Ascending aorta (tissue), 2 donors: ENCODE data around the gene PDE9A. TPM values are rescaled to one million over a fixed set of nuclear protein-coding genes. Genes with fewer than 3 reads are reported as not detected.

Experiments used
- DNase-seq, 2 donors: peaks; one replicate each; pipeline ENCODE4 v3.0.0-alpha.2; 2019; ENCODE audit warnings: low spot score in 2 of 2
- H3K27ac ChIP-seq, 2 donors: fragments of 200-600 bp; sonication (generic); one replicate each; pipeline ENCODE4 v1.5.1; 2016 to 2017; ENCODE audit warnings: mild to moderate bottlenecking in 1 of 2
- H3K27me3 ChIP-seq: fragments of 200-600 bp; sonication (generic); one replicate; pipeline ENCODE4 v1.5.1; 2017
- H3K36me3 ChIP-seq, 2 donors: fragments of 200-600 bp; sonication (generic); one replicate each; pipeline ENCODE4 v1.5.1; 2016
- H3K4me1 ChIP-seq, 2 donors: fragments of 200-600 bp; sonication (generic); one replicate each; pipeline ENCODE4 v1.5.1; 2016 to 2017; ENCODE audit warnings: mild to moderate bottlenecking in 1 of 2
- H3K4me3 ChIP-seq, 2 donors: fragments of 200-600 bp; sonication (generic); one replicate each; pipeline ENCODE4 v1.5.1; 2016 to 2017; ENCODE audit warnings: mild to moderate bottlenecking in 1 of 2
- H3K9me3 ChIP-seq, 2 donors: fragments of 200-600 bp; sonication (generic); one replicate each; pipeline ENCODE4 v1.5.1; 2016
- intact Hi-C: fragments of 100-400 bp; cut with DNase I; formaldehyde crosslinking; loops from one replicate; pipeline ENCODE4 v1.15.1; 2023
- total RNA-seq: library from RNA; depleted of rRNA; stranded (reverse); fragments of >200 nt; gene quantifications from one replicate; pipeline ENCODE4 v1.1.0, GENCODE V29; 2016
- TF ChIP-seq, protein P1 (sequence below), 3 experiments: fragments of 200-600 bp in 2 of 3; fragments of 450-650 bp in 1 of 3; sonication (generic) in 2 of 3; IDR thresholded peaks; one replicate each; pipeline ENCODE4 v1.5.1; 2016 to 2019; ENCODE audit warnings: antibody characterized with exemption in 3 of 3, mild to moderate bottlenecking in 1 of 3, moderate library complexity in 1 of 3

Gene PDE9A
- total RNA-seq, 1 donor from 2014 or later = 2.2 TPM

DNA sequence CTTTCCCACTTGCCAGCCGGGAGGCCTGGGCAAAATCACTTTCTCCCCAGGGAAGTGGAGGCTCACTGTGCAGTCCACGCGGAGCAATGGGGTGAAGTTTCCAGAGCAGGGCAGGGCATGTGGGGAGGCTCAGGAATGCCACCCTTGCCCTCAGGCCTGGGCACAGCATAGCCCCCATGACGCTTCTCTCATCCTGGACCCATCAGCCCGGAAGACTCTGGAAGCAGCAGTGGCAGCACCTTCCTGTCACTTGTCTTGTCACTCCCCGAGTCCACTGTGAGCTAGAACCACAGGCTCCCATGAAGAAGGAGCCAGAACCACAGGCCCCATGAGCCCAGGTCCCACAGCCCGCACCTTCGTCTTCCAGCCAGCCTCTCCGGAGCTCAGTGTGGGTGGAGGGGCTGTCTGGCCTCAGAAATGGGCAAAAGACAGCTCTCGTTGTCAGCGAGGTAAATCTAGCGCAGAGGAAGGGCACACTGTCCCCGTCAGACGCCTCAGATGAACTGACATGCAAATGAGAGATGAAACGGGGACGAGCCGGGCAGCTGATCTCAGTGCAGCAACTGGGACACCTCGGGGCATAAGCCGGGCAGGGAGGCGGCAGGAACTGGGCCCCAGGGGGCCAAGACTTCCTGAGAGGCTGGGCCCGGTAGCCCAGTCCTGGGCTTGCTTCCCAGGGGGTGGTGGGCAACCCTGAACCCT is 6.1 kb downstream of the PDE9A start:
- Histone ChIP-seq H3K36me3 (no peaks in the 10 kb centered on the region), H3K9me3 (no peaks in the 10 kb centered on the region), H3K27ac (no peak overlapping the region), H3K4me3 (no peak overlapping the region), H3K4me1 (peaks cover 2 to 4% of the 10 kb centered on the region in 2 donors), H3K27me3 (no peaks in the 10 kb centered on the region)
- intact Hi-C loops = no loop called here
- DNase-seq = no peak
- TF ChIP-seq, protein P1, sequence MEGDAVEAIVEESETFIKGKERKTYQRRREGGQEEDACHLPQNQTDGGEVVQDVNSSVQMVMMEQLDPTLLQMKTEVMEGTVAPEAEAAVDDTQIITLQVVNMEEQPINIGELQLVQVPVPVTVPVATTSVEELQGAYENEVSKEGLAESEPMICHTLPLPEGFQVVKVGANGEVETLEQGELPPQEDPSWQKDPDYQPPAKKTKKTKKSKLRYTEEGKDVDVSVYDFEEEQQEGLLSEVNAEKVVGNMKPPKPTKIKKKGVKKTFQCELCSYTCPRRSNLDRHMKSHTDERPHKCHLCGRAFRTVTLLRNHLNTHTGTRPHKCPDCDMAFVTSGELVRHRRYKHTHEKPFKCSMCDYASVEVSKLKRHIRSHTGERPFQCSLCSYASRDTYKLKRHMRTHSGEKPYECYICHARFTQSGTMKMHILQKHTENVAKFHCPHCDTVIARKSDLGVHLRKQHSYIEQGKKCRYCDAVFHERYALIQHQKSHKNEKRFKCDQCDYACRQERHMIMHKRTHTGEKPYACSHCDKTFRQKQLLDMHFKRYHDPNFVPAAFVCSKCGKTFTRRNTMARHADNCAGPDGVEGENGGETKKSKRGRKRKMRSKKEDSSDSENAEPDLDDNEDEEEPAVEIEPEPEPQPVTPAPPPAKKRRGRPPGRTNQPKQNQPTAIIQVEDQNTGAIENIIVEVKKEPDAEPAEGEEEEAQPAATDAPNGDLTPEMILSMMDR (IDR thresholded peaks at IDR 0.05) = no peak

DNA sequence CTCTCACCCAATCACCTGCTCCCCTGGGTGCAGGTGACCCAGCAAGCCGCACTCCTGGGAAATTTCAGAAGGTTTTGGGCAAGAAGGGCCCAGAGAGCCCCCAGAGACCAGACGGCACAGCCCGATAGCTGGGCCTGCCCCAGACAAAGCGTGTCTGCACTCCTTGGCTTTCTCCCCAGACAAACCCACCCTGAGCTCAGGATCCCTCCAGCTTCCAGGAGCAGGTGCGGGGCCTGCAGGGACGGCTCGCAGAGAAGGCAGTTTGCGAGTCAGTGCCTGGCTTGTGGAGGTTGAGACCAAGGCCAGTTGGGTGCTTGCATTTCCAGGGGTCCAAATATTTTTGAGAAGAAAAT is 6.7 kb downstream of the PDE9A start:
- no peaks in the 10 kb centered on the region for H3K36me3 ChIP-seq
- intact Hi-C loops = no loop called here
- no peak overlapping the region for H3K4me3 ChIP-seq
- no peaks in the 10 kb centered on the region for H3K4me1 ChIP-seq
- H3K27ac ChIP-seq = no peak overlapping the region
- no peaks in the 10 kb centered on the region for H3K27me3 ChIP-seq
- TF ChIP-seq, protein P1 (IDR thresholded peaks at IDR 0.05) = no peak
- DNase-seq = no peak
- no peaks in the 10 kb centered on the region for H3K9me3 ChIP-seq

DNA sequence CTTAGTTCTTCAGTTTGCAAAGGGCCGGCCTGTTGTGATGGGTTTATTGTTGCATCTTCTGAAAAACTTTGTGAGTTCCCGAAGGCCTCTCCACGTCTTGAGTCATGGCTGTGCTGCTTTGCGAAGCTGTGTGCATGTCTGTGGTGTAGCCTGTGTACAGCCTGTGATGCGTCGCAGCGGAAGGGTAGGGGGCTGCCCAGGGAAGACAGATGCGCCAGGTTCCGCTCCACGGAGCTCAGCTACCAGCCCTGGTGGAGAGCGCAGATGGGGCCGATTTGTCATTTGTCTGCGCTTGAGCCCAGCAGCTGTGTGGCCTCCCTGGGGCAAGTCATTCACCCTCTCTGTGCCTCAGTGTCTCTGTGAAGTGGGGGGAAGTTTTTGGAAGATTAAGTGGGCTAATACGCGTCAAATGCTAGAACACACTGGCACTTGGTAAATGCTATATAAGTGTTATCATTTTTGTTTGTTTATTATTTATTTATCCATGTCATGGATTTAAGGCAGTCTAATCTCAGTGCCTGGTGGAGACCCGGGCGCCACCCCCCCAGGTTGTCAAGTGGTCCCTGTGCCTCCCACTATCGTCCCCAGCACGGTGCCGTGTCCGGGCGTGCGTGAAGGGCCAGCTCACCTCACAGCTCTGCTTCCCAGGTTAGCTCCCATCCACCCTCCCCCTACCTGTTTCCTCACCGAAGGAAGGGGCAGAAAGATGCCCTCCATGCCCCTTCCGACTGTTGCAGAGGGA is 8.4 kb downstream of the PDE9A start:
- no peaks in the 10 kb centered on the region for H3K36me3 ChIP-seq
- no peaks in the 10 kb centered on the region for H3K27me3 ChIP-seq
- no peak overlapping the region for H3K27ac ChIP-seq
- TF ChIP-seq, protein P1 (IDR thresholded peaks at IDR 0.05) = no peak
- no peaks in the 10 kb centered on the region for H3K4me1 ChIP-seq
- H3K4me3 ChIP-seq = no peak overlapping the region
- H3K9me3 ChIP-seq = no peaks in the 10 kb centered on the region
- intact Hi-C loops = no loop called here
- no peak for DNase-seq

DNA sequence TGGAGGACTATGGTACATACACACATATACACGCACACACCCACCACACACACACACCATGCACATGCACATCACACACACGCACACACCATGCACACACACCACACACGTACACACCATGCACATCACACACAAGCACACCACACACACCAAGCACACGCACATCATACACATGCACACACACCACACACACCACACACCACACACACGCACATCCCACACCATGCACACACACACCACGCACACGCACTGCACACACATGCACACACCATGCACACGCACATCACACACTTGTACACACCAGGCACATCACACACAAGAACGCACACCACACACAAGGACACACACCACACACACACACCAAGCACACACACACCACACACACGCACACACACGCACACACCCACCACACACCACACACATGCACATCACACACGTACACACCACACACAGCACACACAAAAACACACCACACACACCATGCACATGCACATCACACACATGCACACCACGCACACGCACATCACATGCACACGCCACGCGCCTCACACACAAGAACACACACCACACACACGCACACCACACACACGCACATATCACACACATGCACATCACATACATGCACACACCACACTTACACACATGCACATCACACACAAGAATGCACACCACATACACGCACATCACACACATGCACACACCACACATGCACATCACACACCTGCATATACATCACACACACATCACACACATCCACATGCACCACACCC is 9.2 kb downstream of the PDE9A start:
- TF ChIP-seq, protein P1 (IDR thresholded peaks at IDR 0.05) = no peak
- intact Hi-C loops = no loop called here
- Histone ChIP-seq H3K4me3 (no peak overlapping the region), H3K36me3 (no peaks in the 10 kb centered on the region), H3K9me3 (no peaks in the 10 kb centered on the region), H3K4me1 (no peaks in the 10 kb centered on the region), H3K27ac (no peak overlapping the region), H3K27me3 (no peaks in the 10 kb centered on the region)
- DNase-seq = no peak

DNA sequence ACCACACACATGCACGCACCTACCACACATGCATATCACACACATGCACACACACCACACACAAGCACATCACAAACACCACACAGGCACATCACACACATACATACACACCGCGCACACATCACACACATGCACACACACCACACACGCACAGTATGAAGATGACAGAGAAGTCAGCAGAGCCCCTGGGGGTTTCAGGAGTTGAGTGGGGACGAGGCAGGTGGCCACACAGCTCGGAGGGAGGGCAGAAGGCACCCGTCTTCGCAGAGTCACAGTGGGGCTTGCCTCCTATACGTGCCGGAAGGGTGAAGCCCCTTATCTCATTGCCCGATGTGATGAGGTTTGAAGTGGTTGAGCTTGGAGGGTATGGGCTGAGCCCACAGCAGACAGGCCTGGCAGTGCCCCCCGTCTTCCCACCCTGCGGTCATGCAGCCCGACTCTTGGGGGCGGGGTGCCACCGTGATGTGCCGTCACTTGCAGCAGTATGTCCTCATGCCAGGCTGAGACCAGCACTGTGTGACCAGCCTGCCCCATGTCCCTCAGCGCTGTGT is 9.9 kb downstream of the PDE9A start:
- H3K27me3 ChIP-seq = no peaks in the 10 kb centered on the region
- H3K4me3 ChIP-seq = no peak overlapping the region
- intact Hi-C loops = no loop called here
- H3K9me3 ChIP-seq = no peaks in the 10 kb centered on the region
- DNase-seq = no peak
- no peaks in the 10 kb centered on the region for H3K36me3 ChIP-seq
- no peak overlapping the region for H3K27ac ChIP-seq
- no peaks in the 10 kb centered on the region for H3K4me1 ChIP-seq
- TF ChIP-seq, protein P1 (IDR thresholded peaks at IDR 0.05) = no peak
